ENCODE results near the gene DNAH8. TPM values are rescaled to one million over a fixed set of nuclear protein-coding genes. Genes with fewer than 3 reads are reported as not detected.

Gene DNAH8
- total RNA-seq, 1 donor from 2014 or later: 0.24 TPM

DNA sequence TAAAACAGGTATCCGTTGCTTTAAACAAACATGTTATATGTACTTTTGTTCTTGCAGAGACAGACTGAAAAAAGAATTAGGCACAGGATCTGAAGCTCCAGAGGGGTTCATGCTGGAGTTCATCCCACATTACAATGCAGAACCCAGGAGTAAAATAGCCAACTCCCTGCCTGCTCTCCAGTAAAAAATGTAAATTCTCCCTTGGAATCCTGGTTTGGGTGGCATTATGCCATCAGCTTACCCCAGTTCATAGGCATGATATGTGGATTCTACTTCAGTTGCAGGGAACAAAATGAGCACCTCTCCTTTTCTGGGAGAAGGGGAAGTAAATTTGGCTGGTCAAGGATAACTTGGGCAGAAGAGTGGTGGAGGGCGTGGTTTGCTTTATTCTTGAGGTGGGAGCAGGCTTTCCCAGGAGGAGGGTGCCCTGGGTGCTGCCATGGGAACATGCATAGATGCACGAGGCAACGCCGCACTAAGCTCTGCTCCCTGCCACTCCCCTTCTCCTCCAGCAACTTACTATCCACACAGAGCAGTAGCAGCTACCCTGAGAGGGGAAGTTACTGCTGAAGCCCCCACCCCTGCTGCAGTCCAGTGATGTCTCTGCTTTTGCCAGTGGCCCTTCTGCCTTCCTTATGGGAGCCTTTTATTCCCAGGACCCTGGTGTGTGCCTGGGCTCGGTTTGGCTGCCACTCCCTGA, 261.8 kb downstream of the DNAH8 start:
- DNase-seq (ENCODE audit: extremely low spot score, unreplicated experiment): no peak
- Mint-ChIP-seq H3K27ac (ENCODE audit: unreplicated experiment) (no peak overlapping the region), H3K4me1 (ENCODE audit: unreplicated experiment) (no peaks in the 10 kb centered on the region)

DNA sequence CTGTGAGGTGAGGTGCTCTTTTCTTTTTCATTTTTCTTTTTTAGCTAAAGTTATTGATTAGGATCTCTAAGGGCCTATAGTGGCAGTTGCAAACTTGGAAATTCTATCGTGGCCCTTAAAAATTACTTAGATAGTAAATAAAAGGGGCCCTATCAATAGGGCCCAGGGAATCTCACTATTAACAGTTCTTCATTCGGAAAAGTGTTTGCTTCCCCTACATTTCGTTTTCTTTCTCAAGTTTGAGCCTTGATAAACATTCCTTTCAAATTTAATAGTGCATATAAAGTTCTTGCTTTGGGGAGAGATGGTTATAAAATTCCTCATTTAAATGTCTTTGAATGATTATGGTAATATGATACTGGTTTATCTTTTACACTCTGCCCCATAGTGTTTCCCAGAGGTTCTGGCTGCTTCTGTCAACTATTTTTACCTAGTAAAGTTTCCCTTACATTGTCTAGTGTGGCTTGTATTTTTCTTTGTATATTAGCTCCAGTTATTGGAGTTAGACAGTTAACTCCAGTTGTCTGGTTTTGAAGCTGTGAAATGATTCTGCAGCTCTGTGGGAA, 263.1 kb downstream of the DNAH8 start:
- Mint-ChIP-seq H3K27ac (ENCODE audit: unreplicated experiment) (no peak overlapping the region), H3K4me3 (ENCODE audit: unreplicated experiment) (no peak overlapping the region), H3K36me3 (ENCODE audit: unreplicated experiment) (no peaks in the 10 kb centered on the region), H3K9me3 (ENCODE audit: unreplicated experiment) (no peaks in the 10 kb centered on the region), H3K4me1 (ENCODE audit: unreplicated experiment) (no peaks in the 10 kb centered on the region), H3K27me3 (ENCODE audit: unreplicated experiment) (peaks cover 64% of the 10 kb centered on the region)
- no peak for DNase-seq (ENCODE audit: extremely low spot score, unreplicated experiment)
- no peak for TF ChIP-seq CTCF (IDR thresholded peaks at IDR 0.05)

More for the DNA sequence above, 261.8 kb downstream of the DNAH8 start:
- H3K4me3 Mint-ChIP-seq (ENCODE audit: unreplicated experiment): no peak overlapping the region
- no peak for TF ChIP-seq CTCF (IDR thresholded peaks at IDR 0.05)
- H3K27me3 Mint-ChIP-seq (ENCODE audit: unreplicated experiment): peaks cover 66% of the 10 kb centered on the region
- H3K36me3 Mint-ChIP-seq (ENCODE audit: unreplicated experiment): no peaks in the 10 kb centered on the region
- H3K9me3 Mint-ChIP-seq (ENCODE audit: unreplicated experiment): no peaks in the 10 kb centered on the region

DNA sequence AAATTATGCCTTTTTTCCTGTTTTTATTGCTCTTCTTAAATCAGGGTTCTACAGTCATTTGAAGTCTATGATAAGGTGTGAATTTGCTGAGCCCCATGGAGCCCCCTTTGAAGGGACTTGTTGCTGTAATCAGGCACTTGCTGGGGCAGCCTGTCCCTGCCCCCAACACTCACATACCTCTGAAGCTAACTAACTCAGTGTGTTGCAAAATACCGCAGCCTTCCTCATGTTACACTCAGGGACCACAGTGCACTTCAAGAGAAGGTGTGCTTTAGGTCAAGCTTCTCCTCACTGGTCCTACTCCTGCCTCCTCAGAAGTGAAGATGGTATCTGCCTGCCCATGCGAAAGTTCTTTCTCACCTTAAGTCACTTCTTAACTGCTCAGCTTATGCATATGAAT, 267.4 kb downstream of the DNAH8 start:
- H3K27me3 Mint-ChIP-seq (ENCODE audit: unreplicated experiment): peaks cover 50% of the 10 kb centered on the region
- no peak overlapping the region for H3K27ac Mint-ChIP-seq (ENCODE audit: unreplicated experiment)
- no peak overlapping the region for H3K4me3 Mint-ChIP-seq (ENCODE audit: unreplicated experiment)
- no peaks in the 10 kb centered on the region for H3K36me3 Mint-ChIP-seq (ENCODE audit: unreplicated experiment)
- no peaks in the 10 kb centered on the region for H3K9me3 Mint-ChIP-seq (ENCODE audit: unreplicated experiment)
- no peak for TF ChIP-seq CTCF (IDR thresholded peaks at IDR 0.05)
- no peak for DNase-seq (ENCODE audit: extremely low spot score, unreplicated experiment)
- no peaks in the 10 kb centered on the region for H3K4me1 Mint-ChIP-seq (ENCODE audit: unreplicated experiment)

GRCh38 chr6:38984723-38985122, 269.6 kb downstream of the DNAH8 start:
- DNase-seq (ENCODE audit: extremely low spot score, unreplicated experiment): no peak
- TF ChIP-seq CTCF (IDR thresholded peaks at IDR 0.05): no peak
- peaks cover 29% of the 10 kb centered on the region for H3K27me3 Mint-ChIP-seq (ENCODE audit: unreplicated experiment)
- no peaks in the 10 kb centered on the region for H3K36me3 Mint-ChIP-seq (ENCODE audit: unreplicated experiment)
- no peaks in the 10 kb centered on the region for H3K4me1 Mint-ChIP-seq (ENCODE audit: unreplicated experiment)
- no peaks in the 10 kb centered on the region for H3K9me3 Mint-ChIP-seq (ENCODE audit: unreplicated experiment)
- H3K4me3 Mint-ChIP-seq (ENCODE audit: unreplicated experiment): no peak overlapping the region
- no peak overlapping the region for H3K27ac Mint-ChIP-seq (ENCODE audit: unreplicated experiment)

GRCh38 chr6:38985839-38986238, 270.7 kb downstream of the DNAH8 start:
- no peaks in the 10 kb centered on the region for H3K9me3 Mint-ChIP-seq (ENCODE audit: unreplicated experiment)
- no peaks in the 10 kb centered on the region for H3K36me3 Mint-ChIP-seq (ENCODE audit: unreplicated experiment)
- DNase-seq (ENCODE audit: extremely low spot score, unreplicated experiment): no peak
- no peak overlapping the region for H3K4me3 Mint-ChIP-seq (ENCODE audit: unreplicated experiment)
- no peaks in the 10 kb centered on the region for H3K4me1 Mint-ChIP-seq (ENCODE audit: unreplicated experiment)
- H3K27ac Mint-ChIP-seq (ENCODE audit: unreplicated experiment): no peak overlapping the region
- no peak for TF ChIP-seq CTCF (IDR thresholded peaks at IDR 0.05)
- H3K27me3 Mint-ChIP-seq (ENCODE audit: unreplicated experiment): peaks cover 24% of the 10 kb centered on the region
